GM12878 (cell line): ENCODE results near the gene BSND. TPM values are rescaled to one million over a fixed set of nuclear protein-coding genes. Genes with fewer than 3 reads are reported as not detected.
A peak's percentile ranks its signal among the peaks of the same experiment; 100 is the strongest.

Source experiments
- ATAC-seq: fragments of 200-7000 bp; cut with Tn5 transposase; 3 replicates; pipeline ENCODE4 v1.9.1; 2020; ENCODE audit warnings: mild to moderate bottlenecking, moderate library complexity
- BruUV-seq: library from RNA; stranded (reverse); fragments of 400-500 nt; replicated peaks from 2 replicates; lab custom pipeline; 2021; lab: Mats Ljungman, UMichigan
- CTCF ChIA-PET: fragments of 300-600 bp; sonication (Branson Sonifier 250); formaldehyde crosslinking; extraction: SDS; loops from one replicate; lab custom pipeline; 2021; ENCODE audit warnings: inconsistent platforms; lab: Yijun Ruan, JAX
- POLR2A ChIA-PET: fragments of 350-600 bp; formaldehyde crosslinking; extraction: SDS; loops from one replicate; lab custom pipeline; 2021; ENCODE audit warnings: inconsistent platforms; lab: Charles Lee
- RAD21 ChIA-PET: fragments of 300-600 bp; sonication (Branson Sonifier 250); formaldehyde crosslinking; loops from one replicate; lab custom pipeline; 2023; ENCODE audit warnings: antibody characterized with exemption; ENCODE audit not compliant: unreplicated experiment; lab: Charles Lee
- SMC1A ChIA-PET: fragments of 300-600 bp; sonication (Branson Sonifier 250); formaldehyde crosslinking; loops from one replicate; lab custom pipeline; 2023; ENCODE audit not compliant: unreplicated experiment, uncharacterized antibody; lab: Charles Lee
- DNase-seq: peaks from one replicate; pipeline ENCODE4 v3.0.0-alpha.2; 2011; ENCODE audit warnings: low read depth, low spot score
- FAIRE-seq: peaks from 3 replicates; lab custom pipeline; 2011; peaks lifted over from hg19 to GRCh38; lab: Jason Lieb, UNC
- H2AFZ ChIP-seq: 2 replicates; pipeline ENCODE4 v1.6.0; 2011; ENCODE audit warnings: low read depth, low read length, control low read depth; ENCODE audit not compliant: control insufficient read depth
- H3K27ac ChIP-seq: 2 replicates; pipeline ENCODE4 v1.5.1; 2011; ENCODE audit warnings: control low read depth; ENCODE audit not compliant: control insufficient read depth, insufficient read depth
- H3K27me3 ChIP-seq, 2 experiments: replicated peaks in 1 of 2; 2 replicates each; pipeline versions ENCODE4 v1.6.0 to v1.6.1; 2011; ENCODE audit warnings: low read length in 1 of 2; ENCODE audit not compliant: control insufficient read depth in 2 of 2, insufficient read depth in 2 of 2
- H3K36me3 ChIP-seq, 2 experiments: 2 replicates each; pipeline ENCODE4 v1.5.1; 2011; ENCODE audit warnings: low read length in 1 of 2; ENCODE audit not compliant: control insufficient read depth in 2 of 2, insufficient read depth in 2 of 2
- H3K4me1 ChIP-seq: 2 replicates; pipeline ENCODE4 v1.6.1; 2011; ENCODE audit warnings: mild to moderate bottlenecking, low read length, moderate library complexity, mixed read lengths; ENCODE audit not compliant: control insufficient read depth, insufficient read depth
- H3K4me2 ChIP-seq: 2 replicates; pipeline ENCODE4 v1.6.0; 2011; ENCODE audit warnings: control low read depth; ENCODE audit not compliant: control insufficient read depth, insufficient read depth
- H3K4me3 ChIP-seq: fragments of 200-600 bp; sonication (generic); 2 replicates; pipeline ENCODE4 v1.5.1; 2016
- H3K79me2 ChIP-seq: 2 replicates; pipeline ENCODE4 v1.6.0; 2011; ENCODE audit warnings: low read length; ENCODE audit not compliant: control insufficient read depth, insufficient read depth
- H3K9ac ChIP-seq: 2 replicates; pipeline ENCODE4 v1.8.0; 2011; ENCODE audit warnings: low read length, control low read depth, mixed read lengths; ENCODE audit not compliant: control insufficient read depth, insufficient read depth
- H3K9me3 ChIP-seq: replicated peaks from 3 replicates; pipeline ENCODE4 v1.5.1; 2011; ENCODE audit warnings: mild to moderate bottlenecking, low read length; ENCODE audit not compliant: control insufficient read depth, insufficient read depth
- H4K20me1 ChIP-seq: 2 replicates; pipeline ENCODE4 v1.6.0; 2011; ENCODE audit not compliant: control insufficient read depth, insufficient read depth
- ASH2L ChIP-seq: fragments of 300-600, 200-600 bp; sonication (generic); IDR thresholded peaks from 2 replicates; pipeline ENCODE4 v1.6.1; 2017; ENCODE audit warnings: low read depth, mild to moderate bottlenecking, borderline replicate concordance
- ESRRA ChIP-seq: IDR thresholded peaks from 2 replicates; pipeline ENCODE4 v1.6.1; 2012; ENCODE audit warnings: mild to moderate bottlenecking, low read length, improper control_type of control experiment
- HDGF ChIP-seq: fragments of 450-650 bp; IDR thresholded peaks from 2 replicates; pipeline ENCODE4 v1.6.1; 2016; ENCODE audit warnings: antibody characterized with exemption
- RELA ChIP-seq: fragments of 450-650 bp; IDR thresholded peaks from 2 replicates; pipeline ENCODE4 v1.8.0; 2014; ENCODE audit warnings: borderline replicate concordance; ENCODE audit not compliant: partially characterized antibody
- SMARCA5 ChIP-seq: fragments of 450-650 bp; IDR thresholded peaks from 2 replicates; pipeline ENCODE4 v1.6.1; 2017; ENCODE audit warnings: mild to moderate bottlenecking
- SP1 ChIP-seq: IDR thresholded peaks from one replicate; pipeline ENCODE4 v1.6.1; 2011; ENCODE audit warnings: low read depth, low read length
- YY1 ChIP-seq: IDR thresholded peaks from 2 replicates; pipeline ENCODE4 v1.6.1; 2011; ENCODE audit warnings: low read depth, mild to moderate bottlenecking, low read length
- ZZZ3 ChIP-seq: IDR thresholded peaks from 2 replicates; pipeline ENCODE4 v1.6.1; 2011; ENCODE audit warnings: low read depth; ENCODE audit not compliant: control insufficient read depth, insufficient read length
- WGBS: methylation state at CpG from one replicate; pipeline ENCODE4 v1.1.6; 2016; ENCODE audit warnings: low lambda C conversion rate; ENCODE audit not compliant: insufficient replicate concordance, insufficient coverage; ENCODE audit errors: missing lambda C conversion rate; 5-methylcytosine and 5-hydroxymethylcytosine counted together
- in situ Hi-C: fragments of 300-500 bp; cut with MboI; formaldehyde crosslinking; loops from 9 replicates; pipeline ENCODE4 v1.14.3; 2018; ENCODE audit warnings: mixed read lengths
- intact Hi-C: fragments of 100-400 bp; cut with micrococcal nuclease; formaldehyde crosslinking; loops from one replicate; pipeline ENCODE4 v1.14.2; 2022; ENCODE audit not compliant: unreplicated experiment
- polyA plus RNA-seq, 11 experiments: library from polyadenylated mRNA; depleted of rRNA in 4 of 11; unstranded in 6 of 11; stranded (reverse) in 5 of 11; fragments of >200 nt; fragmentation: Nextera tagmentation in 4 of 11; fragmentation: Illumina TruSeq in 1 of 11; extraction: Ambion mirVana in 4 of 11; extraction: Trizol in 1 of 11; gene quantifications; 1 replicate in 1 of 11; 2 replicates in 10 of 11; pipeline versions ENCODE4 v1.2.1 to v1.2.3, GENCODE V29; 2011 to 2016; ENCODE audit warnings: inconsistent platforms in 2 of 11, missing spikeins in 2 of 11, low read depth in 1 of 11
- total RNA-seq, 4 experiments: library from RNA; depleted of rRNA in 3 of 4; stranded (reverse); fragments of >200 nt in 3 of 4; fragmentation: Illumina TruSeq in 1 of 4; extraction: Trizol in 1 of 4; gene quantifications; 2 replicates each; pipeline versions ENCODE4 v1.2.1 to v1.2.3, GENCODE V29; 2013 to 2021
- TF ChIP-seq, protein P1 (sequence below): fragments of 150-350 bp; IDR thresholded peaks from 2 replicates; pipeline ENCODE4 v1.6.1; 2016; ENCODE audit warnings: low read depth, low read length
- TF ChIP-seq, protein P2 (sequence below): fragments of 450-650 bp; formaldehyde crosslinking; IDR thresholded peaks from 2 replicates; pipeline ENCODE4 v1.4.0; 2020; ENCODE audit warnings: mild to moderate bottlenecking, moderate library complexity
- TF ChIP-seq, protein P3 (sequence below): fragments of 450-650 bp; formaldehyde crosslinking; IDR thresholded peaks from 2 replicates; pipeline ENCODE4 v1.5.0; 2022; ENCODE audit warnings: mild to moderate bottlenecking, missing genetic modification characterization

BSND gene
- total and polyA plus RNA-seq, 10 of the 15 experiments (the other 5 are each of a cell fraction or from before 2014, with no cell fraction given), result not detected

DNA sequence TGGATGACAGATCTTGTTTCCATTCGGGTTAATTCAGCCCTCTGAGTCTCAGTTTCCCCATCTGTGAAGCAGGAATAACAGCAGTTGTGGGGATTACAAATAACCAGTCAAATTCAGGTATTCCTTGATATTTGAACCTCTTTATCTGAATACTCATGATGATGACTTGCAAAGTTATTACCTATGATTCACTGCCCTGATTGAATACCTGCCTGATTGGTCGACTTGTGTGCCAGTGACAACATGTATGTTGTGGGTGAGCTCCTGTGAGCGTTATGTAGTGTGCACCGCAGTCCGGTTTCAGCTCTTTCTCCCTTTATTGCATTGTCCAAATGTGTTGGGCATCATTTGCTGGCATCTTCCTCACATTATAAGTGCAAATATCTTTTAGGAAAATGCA, 27.8 kb upstream of the BSND start:
- H3K27ac ChIP-seq, result no peak overlapping the region
- DNase-seq (no peak), FAIRE-seq (no peak), ATAC-seq (peak; percentile 5; the same call in 2 of the 3 replicates)
- peaks cover 0 to 4% of the 10 kb centered on the region in 2 experiments; a peak in 1 of 4 replicates for H3K27me3 ChIP-seq
- ChIA-PET POLR2A (no interaction called here), CTCF (interaction anchor here (0.8 to 3.2 kb wide), 6 partner anchors 11 to 51 kb away, joined by 3 to 19 read pairs (median 6); no protein-coding TSS in a partner anchor), SMC1A (interaction anchor here (1.0 kb wide), 1 partner anchor 207 kb away, joined by 3 read pairs; no protein-coding TSS in a partner anchor), RAD21 (interaction anchor here (0.8 to 1.4 kb wide), 2 partner anchors 20 to 24 kb away, joined by 3 to 5 read pairs; no protein-coding TSS in a partner anchor)
- no peak overlapping the region for H3K9ac ChIP-seq
- intact Hi-C loops, result no loop called here
- no peaks in the 10 kb centered on the region for H4K20me1 ChIP-seq
- H2AFZ ChIP-seq, result no peak overlapping the region
- in situ Hi-C loops, result no loop called here
- H3K79me2 ChIP-seq, result no peaks in the 10 kb centered on the region
- H3K36me3 ChIP-seq, result no peaks in the 10 kb centered on the region
- H3K4me2 ChIP-seq, result no peak overlapping the region
- no TSS peak for BruUV-seq
- 65% methylated on average over 5 of the region's 5 CpGs for WGBS
- peaks cover 15% of the 10 kb centered on the region for H3K4me1 ChIP-seq
- no peak overlapping the region for H3K4me3 ChIP-seq
- no peaks in the 10 kb centered on the region; the same call in 2 of the 3 replicates for H3K9me3 ChIP-seq
- TF ChIP-seq, protein P1, sequence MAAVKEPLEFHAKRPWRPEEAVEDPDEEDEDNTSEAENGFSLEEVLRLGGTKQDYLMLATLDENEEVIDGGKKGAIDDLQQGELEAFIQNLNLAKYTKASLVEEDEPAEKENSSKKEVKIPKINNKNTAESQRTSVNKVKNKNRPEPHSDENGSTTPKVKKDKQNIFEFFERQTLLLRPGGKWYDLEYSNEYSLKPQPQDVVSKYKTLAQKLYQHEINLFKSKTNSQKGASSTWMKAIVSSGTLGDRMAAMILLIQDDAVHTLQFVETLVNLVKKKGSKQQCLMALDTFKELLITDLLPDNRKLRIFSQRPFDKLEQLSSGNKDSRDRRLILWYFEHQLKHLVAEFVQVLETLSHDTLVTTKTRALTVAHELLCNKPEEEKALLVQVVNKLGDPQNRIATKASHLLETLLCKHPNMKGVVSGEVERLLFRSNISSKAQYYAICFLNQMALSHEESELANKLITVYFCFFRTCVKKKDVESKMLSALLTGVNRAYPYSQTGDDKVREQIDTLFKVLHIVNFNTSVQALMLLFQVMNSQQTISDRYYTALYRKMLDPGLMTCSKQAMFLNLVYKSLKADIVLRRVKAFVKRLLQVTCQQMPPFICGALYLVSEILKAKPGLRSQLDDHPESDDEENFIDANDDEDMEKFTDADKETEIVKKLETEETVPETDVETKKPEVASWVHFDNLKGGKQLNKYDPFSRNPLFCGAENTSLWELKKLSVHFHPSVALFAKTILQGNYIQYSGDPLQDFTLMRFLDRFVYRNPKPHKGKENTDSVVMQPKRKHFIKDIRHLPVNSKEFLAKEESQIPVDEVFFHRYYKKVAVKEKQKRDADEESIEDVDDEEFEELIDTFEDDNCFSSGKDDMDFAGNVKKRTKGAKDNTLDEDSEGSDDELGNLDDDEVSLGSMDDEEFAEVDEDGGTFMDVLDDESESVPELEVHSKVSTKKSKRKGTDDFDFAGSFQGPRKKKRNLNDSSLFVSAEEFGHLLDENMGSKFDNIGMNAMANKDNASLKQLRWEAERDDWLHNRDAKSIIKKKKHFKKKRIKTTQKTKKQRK, result no peak
- TF ChIP-seq, protein P2, sequence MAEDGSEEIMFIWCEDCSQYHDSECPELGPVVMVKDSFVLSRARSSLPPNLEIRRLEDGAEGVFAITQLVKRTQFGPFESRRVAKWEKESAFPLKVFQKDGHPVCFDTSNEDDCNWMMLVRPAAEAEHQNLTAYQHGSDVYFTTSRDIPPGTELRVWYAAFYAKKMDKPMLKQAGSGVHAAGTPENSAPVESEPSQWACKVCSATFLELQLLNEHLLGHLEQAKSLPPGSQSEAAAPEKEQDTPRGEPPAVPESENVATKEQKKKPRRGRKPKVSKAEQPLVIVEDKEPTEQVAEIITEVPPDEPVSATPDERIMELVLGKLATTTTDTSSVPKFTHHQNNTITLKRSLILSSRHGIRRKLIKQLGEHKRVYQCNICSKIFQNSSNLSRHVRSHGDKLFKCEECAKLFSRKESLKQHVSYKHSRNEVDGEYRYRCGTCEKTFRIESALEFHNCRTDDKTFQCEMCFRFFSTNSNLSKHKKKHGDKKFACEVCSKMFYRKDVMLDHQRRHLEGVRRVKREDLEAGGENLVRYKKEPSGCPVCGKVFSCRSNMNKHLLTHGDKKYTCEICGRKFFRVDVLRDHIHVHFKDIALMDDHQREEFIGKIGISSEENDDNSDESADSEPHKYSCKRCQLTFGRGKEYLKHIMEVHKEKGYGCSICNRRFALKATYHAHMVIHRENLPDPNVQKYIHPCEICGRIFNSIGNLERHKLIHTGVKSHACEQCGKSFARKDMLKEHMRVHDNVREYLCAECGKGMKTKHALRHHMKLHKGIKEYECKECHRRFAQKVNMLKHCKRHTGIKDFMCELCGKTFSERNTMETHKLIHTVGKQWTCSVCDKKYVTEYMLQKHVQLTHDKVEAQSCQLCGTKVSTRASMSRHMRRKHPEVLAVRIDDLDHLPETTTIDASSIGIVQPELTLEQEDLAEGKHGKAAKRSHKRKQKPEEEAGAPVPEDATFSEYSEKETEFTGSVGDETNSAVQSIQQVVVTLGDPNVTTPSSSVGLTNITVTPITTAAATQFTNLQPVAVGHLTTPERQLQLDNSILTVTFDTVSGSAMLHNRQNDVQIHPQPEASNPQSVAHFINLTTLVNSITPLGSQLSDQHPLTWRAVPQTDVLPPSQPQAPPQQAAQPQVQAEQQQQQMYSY (CRISPR knock-in tag), result no peak
- TF ChIP-seq HDGF (no peak), ASH2L (no peak), YY1 (no peak), SMARCA5 (no peak), ZZZ3 (no peak), SP1 (no peak), ESRRA (no peak), RELA (no peak)
- TF ChIP-seq, protein P3, sequence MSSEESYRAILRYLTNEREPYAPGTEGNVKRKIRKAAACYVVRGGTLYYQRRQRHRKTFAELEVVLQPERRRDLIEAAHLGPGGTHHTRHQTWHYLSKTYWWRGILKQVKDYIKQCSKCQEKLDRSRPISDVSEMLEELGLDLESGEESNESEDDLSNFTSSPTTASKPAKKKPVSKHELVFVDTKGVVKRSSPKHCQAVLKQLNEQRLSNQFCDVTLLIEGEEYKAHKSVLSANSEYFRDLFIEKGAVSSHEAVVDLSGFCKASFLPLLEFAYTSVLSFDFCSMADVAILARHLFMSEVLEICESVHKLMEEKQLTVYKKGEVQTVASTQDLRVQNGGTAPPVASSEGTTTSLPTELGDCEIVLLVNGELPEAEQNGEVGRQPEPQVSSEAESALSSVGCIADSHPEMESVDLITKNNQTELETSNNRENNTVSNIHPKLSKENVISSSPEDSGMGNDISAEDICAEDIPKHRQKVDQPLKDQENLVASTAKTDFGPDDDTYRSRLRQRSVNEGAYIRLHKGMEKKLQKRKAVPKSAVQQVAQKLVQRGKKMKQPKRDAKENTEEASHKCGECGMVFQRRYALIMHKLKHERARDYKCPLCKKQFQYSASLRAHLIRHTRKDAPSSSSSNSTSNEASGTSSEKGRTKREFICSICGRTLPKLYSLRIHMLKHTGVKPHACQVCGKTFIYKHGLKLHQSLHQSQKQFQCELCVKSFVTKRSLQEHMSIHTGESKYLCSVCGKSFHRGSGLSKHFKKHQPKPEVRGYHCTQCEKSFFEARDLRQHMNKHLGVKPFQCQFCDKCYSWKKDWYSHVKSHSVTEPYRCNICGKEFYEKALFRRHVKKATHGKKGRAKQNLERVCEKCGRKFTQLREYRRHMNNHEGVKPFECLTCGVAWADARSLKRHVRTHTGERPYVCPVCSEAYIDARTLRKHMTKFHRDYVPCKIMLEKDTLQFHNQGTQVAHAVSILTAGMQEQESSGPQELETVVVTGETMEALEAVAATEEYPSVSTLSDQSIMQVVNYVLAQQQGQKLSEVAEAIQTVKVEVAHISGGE (CRISPR knock-in tag), result no peak
